HepG2 (cell line): ENCODE results near the gene ZNF48. TPM values are rescaled to one million over a fixed set of nuclear protein-coding genes. Genes with fewer than 3 reads are reported as not detected.

Experiments
- ATF7-NPFF ChIP-seq: sonication (generic); formaldehyde crosslinking; IDR thresholded peaks from 2 replicates; pipeline ENCODE4 v1.8.1; 2023; ENCODE audit warnings: mild to moderate bottlenecking, low read depth, missing genetic modification reagents, moderate library complexity
- DZIP1 ChIP-seq: sonication (generic); formaldehyde crosslinking; IDR thresholded peaks from 2 replicates; pipeline ENCODE4 v1.5.0; 2020; ENCODE audit warnings: mild to moderate bottlenecking, missing genetic modification reagents
- E2F5 ChIP-seq: sonication (generic); formaldehyde crosslinking; conservative IDR thresholded peaks from 2 replicates; pipeline ENCODE4 v1.4.0; 2020; ENCODE audit warnings: missing genetic modification reagents
- FOXC1 ChIP-seq: sonication (generic); formaldehyde crosslinking; IDR thresholded peaks from 2 replicates; pipeline ENCODE4 v1.8.0; 2022; ENCODE audit warnings: mild to moderate bottlenecking, missing genetic modification reagents, borderline replicate concordance
- MXD4 ChIP-seq: IDR thresholded peaks from 2 replicates; pipeline ENCODE4 v1.6.1; 2016; ENCODE audit warnings: mild to moderate bottlenecking, missing biosample characterization, missing genetic modification reagents
- POGK ChIP-seq: sonication (generic); formaldehyde crosslinking; conservative IDR thresholded peaks from 2 replicates; pipeline ENCODE4 v1.8.0; 2022; ENCODE audit warnings: mild to moderate bottlenecking, moderate library complexity, missing genetic modification reagents
- SUZ12 ChIP-seq: fragments of 150-350 bp; IDR thresholded peaks from 2 replicates; pipeline ENCODE4 v1.6.1; 2014; ENCODE audit warnings: low read depth, low read length
- TRIM24 ChIP-seq: sonication (generic); formaldehyde crosslinking; IDR thresholded peaks from 2 replicates; pipeline ENCODE4 v1.8.0; 2022; ENCODE audit warnings: mild to moderate bottlenecking, missing genetic modification reagents
- polyA plus RNA-seq, 8 experiments: library from polyadenylated mRNA; depleted of rRNA in 3 of 8; stranded (reverse) in 7 of 8; unstranded in 1 of 8; fragments of >200 nt; fragmentation: Illumina TruSeq in 4 of 8; extraction: Trizol in 4 of 8; gene quantifications; 2 replicates each; pipeline versions ENCODE4 v1.2.1 to v1.2.3, GENCODE V29; 2011 to 2016; ENCODE audit warnings: low read depth in 4 of 8, missing spikeins in 1 of 8, mixed read lengths in 1 of 8; ENCODE audit not compliant: insufficient read depth in 1 of 8
- total RNA-seq, 5 experiments: library from RNA; depleted of rRNA; stranded (reverse); fragments of >200 nt; fragmentation: Illumina TruSeq; extraction: Trizol; gene quantifications; 2 replicates each; pipeline ENCODE4 v1.2.3, GENCODE V29; 2016; ENCODE audit warnings: low read depth in 1 of 5
- TF ChIP-seq, protein P1 (sequence below): sonication (generic); formaldehyde crosslinking; IDR thresholded peaks from 2 replicates; pipeline ENCODE4 v1.4.0; 2020; ENCODE audit warnings: missing genetic modification reagents
- TF ChIP-seq, protein P2 (sequence below): IDR thresholded peaks from 2 replicates; pipeline ENCODE4 v1.6.1; 2016; ENCODE audit warnings: missing compliant biosample characterization, missing genetic modification reagents, borderline replicate concordance
- TF ChIP-seq, protein P3 (sequence below): IDR thresholded peaks from 2 replicates; pipeline ENCODE4 v1.4.0; 2020; ENCODE audit warnings: mild to moderate bottlenecking, missing genetic modification reagents

ZNF48 gene
- total and polyA plus RNA-seq, 2 of the 13 experiments (the other 11 are each of a cell fraction or from before 2014, with no cell fraction given): 9.9 to 12.3 TPM

DNA sequence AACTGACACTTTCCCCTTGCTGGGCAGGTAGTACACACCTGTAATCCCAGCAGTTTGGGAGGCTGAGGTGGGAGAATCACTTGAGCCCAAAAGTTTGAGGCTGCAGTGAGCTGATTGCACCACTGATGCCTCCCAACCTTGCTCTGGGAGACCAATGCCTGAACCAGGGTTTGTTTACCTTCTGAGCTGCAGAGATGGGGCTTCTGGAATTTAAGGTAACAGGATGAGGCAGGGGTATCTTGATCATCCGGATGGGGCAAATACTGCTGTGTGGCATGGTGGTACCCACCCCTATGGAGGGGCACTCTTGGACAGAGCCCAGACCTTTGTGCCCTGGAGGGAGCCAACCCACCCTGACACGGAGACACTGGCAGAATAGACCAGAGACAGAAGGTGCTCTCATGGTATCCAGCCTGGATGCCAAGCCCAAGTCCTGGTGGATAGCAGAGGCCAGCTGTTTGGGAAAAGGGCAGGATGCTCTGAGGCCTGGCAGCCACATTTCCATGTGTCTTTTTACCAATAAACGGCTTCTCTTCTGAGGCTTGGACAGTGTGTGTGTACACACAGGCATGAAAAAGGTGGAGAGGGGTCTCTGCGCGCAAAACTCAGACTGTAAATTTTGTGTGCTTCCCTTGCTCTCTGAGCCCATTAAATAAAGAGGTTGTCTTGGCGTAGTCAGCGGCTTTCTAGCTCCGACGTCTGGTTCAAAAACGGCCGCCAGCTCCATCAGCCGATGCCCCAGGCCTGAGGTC lies 4.4 kb downstream of the ZNF48 start (continued):
- TF ChIP-seq POGK (CRISPR knock-in tag) (no peak), ATF7-NPFF (CRISPR knock-in tag) (0 out of 2 replicates have a peak, but pooled peaks have one; percentile 33), MXD4 (CRISPR knock-in tag) (no peak), SUZ12 (no peak), E2F5 (no peak), TRIM24 (CRISPR knock-in tag) (no peak), DZIP1 (CRISPR knock-in tag) (no peak), FOXC1 (CRISPR knock-in tag) (no peak)
- TF ChIP-seq, protein P1, sequence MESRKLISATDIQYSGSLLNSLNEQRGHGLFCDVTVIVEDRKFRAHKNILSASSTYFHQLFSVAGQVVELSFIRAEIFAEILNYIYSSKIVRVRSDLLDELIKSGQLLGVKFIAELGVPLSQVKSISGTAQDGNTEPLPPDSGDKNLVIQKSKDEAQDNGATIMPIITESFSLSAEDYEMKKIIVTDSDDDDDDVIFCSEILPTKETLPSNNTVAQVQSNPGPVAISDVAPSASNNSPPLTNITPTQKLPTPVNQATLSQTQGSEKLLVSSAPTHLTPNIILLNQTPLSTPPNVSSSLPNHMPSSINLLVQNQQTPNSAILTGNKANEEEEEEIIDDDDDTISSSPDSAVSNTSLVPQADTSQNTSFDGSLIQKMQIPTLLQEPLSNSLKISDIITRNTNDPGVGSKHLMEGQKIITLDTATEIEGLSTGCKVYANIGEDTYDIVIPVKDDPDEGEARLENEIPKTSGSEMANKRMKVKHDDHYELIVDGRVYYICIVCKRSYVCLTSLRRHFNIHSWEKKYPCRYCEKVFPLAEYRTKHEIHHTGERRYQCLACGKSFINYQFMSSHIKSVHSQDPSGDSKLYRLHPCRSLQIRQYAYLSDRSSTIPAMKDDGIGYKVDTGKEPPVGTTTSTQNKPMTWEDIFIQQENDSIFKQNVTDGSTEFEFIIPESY (CRISPR knock-in tag): 0 out of 2 replicates have a peak, but pooled peaks have one; percentile 28
- TF ChIP-seq, protein P2, sequence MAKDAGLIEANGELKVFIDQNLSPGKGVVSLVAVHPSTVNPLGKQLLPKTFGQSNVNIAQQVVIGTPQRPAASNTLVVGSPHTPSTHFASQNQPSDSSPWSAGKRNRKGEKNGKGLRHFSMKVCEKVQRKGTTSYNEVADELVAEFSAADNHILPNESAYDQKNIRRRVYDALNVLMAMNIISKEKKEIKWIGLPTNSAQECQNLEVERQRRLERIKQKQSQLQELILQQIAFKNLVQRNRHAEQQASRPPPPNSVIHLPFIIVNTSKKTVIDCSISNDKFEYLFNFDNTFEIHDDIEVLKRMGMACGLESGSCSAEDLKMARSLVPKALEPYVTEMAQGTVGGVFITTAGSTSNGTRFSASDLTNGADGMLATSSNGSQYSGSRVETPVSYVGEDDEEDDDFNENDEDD (CRISPR knock-in tag): no peak
- TF ChIP-seq, protein P3, sequence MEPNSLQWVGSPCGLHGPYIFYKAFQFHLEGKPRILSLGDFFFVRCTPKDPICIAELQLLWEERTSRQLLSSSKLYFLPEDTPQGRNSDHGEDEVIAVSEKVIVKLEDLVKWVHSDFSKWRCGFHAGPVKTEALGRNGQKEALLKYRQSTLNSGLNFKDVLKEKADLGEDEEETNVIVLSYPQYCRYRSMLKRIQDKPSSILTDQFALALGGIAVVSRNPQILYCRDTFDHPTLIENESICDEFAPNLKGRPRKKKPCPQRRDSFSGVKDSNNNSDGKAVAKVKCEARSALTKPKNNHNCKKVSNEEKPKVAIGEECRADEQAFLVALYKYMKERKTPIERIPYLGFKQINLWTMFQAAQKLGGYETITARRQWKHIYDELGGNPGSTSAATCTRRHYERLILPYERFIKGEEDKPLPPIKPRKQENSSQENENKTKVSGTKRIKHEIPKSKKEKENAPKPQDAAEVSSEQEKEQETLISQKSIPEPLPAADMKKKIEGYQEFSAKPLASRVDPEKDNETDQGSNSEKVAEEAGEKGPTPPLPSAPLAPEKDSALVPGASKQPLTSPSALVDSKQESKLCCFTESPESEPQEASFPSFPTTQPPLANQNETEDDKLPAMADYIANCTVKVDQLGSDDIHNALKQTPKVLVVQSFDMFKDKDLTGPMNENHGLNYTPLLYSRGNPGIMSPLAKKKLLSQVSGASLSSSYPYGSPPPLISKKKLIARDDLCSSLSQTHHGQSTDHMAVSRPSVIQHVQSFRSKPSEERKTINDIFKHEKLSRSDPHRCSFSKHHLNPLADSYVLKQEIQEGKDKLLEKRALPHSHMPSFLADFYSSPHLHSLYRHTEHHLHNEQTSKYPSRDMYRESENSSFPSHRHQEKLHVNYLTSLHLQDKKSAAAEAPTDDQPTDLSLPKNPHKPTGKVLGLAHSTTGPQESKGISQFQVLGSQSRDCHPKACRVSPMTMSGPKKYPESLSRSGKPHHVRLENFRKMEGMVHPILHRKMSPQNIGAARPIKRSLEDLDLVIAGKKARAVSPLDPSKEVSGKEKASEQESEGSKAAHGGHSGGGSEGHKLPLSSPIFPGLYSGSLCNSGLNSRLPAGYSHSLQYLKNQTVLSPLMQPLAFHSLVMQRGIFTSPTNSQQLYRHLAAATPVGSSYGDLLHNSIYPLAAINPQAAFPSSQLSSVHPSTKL (CRISPR knock-in tag): no peak
- TF ChIP-seq, all 625 proteins: peak for 12
